NT2/D1 (cell line): ENCODE data around the gene ACTN4.

Source experiments
- SUZ12 ChIP-seq: IDR thresholded peaks from 2 replicates; pipeline ENCODE4 v1.6.1; 2011; ENCODE audit not compliant: insufficient read length, insufficient read depth; ENCODE audit errors: extremely low read depth
- ZNF274 ChIP-seq: IDR thresholded peaks from 2 replicates; pipeline ENCODE4 v1.6.1; 2011; ENCODE audit warnings: mild to moderate bottlenecking, low read depth, low read length

- TF ChIP-seq ZNF274 (no peak), SUZ12 (no peak)
Observed at GRCh38 chr19:38624822-38625221, 22.6 kb upstream of the ACTN4 start.
